Measurements from ENCODE around the gene PTRH2. TPM values are rescaled to one million over a fixed set of nuclear protein-coding genes. Genes with fewer than 3 reads are reported as not detected.
"Not testable (repeated sequence)": the region's sequence is repeated elsewhere in the genome, so short reads cannot be mapped to it uniquely, and the experiment has no call there.

PTRH2 gene
- total RNA-seq, 1 donor: 6.9 TPM

DNA sequence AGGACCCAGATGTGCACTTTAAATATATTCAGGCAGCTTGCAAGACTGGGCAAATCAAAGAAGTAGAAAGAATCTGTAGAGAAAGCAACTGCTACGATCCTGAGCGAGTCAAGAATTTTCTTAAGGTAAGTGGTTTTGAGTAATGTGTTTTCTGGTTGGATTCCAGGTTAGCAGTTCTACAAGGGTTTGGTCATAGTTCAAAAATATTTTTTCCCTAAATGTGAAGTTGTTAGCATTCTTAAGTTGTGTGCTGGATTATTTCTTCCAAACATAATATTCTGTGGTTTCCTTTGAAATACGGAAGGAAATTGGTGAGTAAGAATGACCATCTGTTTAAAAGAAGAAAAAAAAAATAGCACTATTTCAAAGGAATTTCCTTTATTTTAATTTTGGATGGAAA lies 38.4 kb downstream of the PTRH2 start:
- peaks cover 32% of the 10 kb centered on the region for H3K4me1 ChIP-seq (ENCODE audit: insufficient read depth, low read length)
- H3K9me3 ChIP-seq (ENCODE audit: low read depth, low read length): no peaks in the 10 kb centered on the region
- H3K27me3 ChIP-seq (ENCODE audit: insufficient read depth, low read length): no peaks in the 10 kb centered on the region
- H3K4me3 ChIP-seq (ENCODE audit: low read length): no peak overlapping the region

DNA sequence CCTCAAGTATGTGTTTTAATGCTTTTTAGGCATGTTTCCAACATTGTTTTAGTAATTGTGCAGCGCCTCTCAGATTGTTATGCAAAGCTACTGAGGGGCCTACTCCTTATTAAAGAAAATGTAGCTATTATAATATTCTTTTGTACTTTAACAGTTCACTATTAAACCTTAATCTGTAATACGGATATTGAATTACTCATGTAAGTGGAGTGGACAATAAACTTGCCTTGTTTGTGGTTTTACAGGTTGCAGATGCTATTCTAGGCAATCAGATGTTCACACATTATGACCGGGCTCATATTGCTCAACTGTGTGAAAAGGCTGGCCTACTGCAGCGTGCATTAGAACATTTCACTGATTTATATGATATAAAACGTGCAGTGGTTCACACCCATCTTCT lies 41.0 kb downstream of the PTRH2 start:
- no peak overlapping the region for H3K4me3 ChIP-seq (ENCODE audit: low read length)
- H3K27me3 ChIP-seq (ENCODE audit: insufficient read depth, low read length): no peaks in the 10 kb centered on the region
- no peaks in the 10 kb centered on the region for H3K9me3 ChIP-seq (ENCODE audit: low read depth, low read length)
- H3K4me1 ChIP-seq (ENCODE audit: insufficient read depth, low read length): peaks cover 32% of the 10 kb centered on the region

DNA sequence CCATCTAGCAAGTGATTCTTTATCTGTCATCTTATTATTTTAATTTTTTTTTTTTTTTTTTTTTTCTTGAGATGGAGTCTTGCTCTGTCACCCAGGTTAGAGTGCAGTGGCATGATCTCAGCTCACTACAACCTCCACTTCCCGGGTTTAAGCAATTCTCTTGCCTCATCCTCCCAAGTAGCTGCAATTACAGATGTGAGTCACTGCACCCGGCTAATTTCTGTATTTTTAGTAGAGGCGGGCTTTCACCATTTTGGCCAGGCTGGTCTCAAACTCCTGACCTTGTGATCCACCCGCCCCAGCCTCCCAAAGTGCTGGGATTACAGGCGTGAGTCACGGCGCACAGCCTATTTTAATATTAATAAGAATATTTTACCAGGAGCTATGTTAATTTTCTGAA lies 50.6 kb downstream of the PTRH2 start:
- not testable (repeated sequence) for H3K4me1 ChIP-seq (ENCODE audit: insufficient read depth, low read length); H3K4me3 ChIP-seq (ENCODE audit: low read length); H3K27me3 ChIP-seq (ENCODE audit: insufficient read depth, low read length); H3K9me3 ChIP-seq (ENCODE audit: low read depth, low read length)

DNA sequence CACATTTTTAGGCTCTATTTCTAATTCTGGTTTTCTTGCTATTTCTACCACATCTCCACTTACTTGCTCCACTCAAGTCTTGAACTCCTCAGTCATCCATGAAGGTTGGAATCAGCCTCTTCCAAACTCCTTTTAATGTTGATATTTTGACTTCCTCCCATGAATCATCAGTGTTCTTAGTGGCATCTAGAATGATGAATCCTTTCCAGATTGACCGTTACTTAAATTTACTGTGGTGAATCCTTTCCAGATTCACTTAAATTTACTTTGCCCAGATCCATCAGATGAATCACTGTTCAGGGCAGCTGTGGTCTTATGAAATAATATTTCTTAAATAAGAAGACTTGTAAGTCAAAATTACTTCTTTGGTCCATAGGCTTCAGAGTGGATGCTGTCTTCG lies 55.1 kb downstream of the PTRH2 start:
- H3K4me1 ChIP-seq (ENCODE audit: insufficient read depth, low read length): peaks cover 3% of the 10 kb centered on the region
- H3K4me3 ChIP-seq (ENCODE audit: low read length): no peak overlapping the region
- H3K9me3 ChIP-seq (ENCODE audit: low read depth, low read length): no peaks in the 10 kb centered on the region
- H3K27me3 ChIP-seq (ENCODE audit: insufficient read depth, low read length): no peaks in the 10 kb centered on the region

DNA sequence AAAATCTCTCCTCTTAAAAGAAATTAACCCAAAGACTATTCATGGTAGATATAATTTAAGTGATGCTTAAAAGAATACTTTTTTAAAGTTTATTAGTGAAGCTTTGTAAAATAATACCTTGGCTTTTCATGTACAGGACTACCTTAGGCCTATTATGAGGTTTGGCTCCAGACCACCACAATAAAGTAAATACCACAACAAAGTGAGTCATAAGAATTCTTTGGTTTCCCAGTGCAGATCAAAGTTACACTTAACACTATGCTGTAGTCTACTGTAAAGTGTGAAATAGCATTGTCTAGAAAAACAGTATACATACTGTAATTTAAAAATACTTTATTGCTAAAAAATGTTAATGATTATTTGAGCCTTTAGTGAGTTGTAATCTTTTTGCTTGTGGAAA lies 55.9 kb downstream of the PTRH2 start:
- no peak overlapping the region for H3K4me3 ChIP-seq (ENCODE audit: low read length)
- peaks cover 2% of the 10 kb centered on the region for H3K4me1 ChIP-seq (ENCODE audit: insufficient read depth, low read length)
- H3K9me3 ChIP-seq (ENCODE audit: low read depth, low read length): no peaks in the 10 kb centered on the region
- no peaks in the 10 kb centered on the region for H3K27me3 ChIP-seq (ENCODE audit: insufficient read depth, low read length)

DNA sequence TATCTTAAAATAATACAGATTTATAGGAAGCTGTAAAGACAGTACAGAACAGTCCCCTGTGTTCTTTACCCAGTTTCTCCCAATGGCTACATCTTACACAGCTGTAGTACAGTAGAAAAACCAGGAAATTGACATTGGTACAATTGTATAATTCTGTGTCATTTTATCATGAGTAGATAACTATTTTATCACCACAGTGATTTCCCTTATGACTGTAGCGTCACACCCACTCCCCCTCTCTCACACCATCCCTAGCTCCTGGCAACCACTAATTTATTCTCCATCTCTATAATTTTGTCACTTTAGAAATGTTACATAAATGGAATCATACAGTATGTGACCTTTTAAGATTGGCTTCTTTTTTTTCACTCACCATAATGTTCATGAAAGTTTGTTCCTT lies 56.6 kb downstream of the PTRH2 start:
- Histone ChIP-seq H3K4me1 (ENCODE audit: insufficient read depth, low read length) (no peaks in the 10 kb centered on the region), H3K9me3 (ENCODE audit: low read depth, low read length) (no peaks in the 10 kb centered on the region), H3K4me3 (ENCODE audit: low read length) (no peak overlapping the region), H3K27me3 (ENCODE audit: insufficient read depth, low read length) (no peaks in the 10 kb centered on the region)

DNA sequence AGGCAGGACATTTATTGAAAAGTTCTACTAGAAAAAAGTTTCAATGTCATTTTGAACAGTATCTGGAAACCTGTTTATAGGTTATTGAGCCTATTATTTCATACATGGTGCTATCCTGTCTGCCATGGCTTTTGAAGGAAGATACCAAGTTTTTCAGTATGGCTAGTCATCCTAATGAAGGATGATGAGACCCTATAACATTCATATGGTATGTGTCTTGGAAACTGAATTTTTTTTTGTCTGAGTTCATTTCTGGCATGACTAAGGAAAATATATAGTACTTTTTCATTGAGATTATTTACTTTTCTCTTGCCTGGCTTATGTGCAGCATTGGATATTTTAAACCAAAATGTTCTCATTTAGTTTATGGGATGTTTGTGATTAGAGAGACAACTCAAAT lies 57.3 kb downstream of the PTRH2 start:
- Histone ChIP-seq H3K27me3 (ENCODE audit: insufficient read depth, low read length) (no peaks in the 10 kb centered on the region), H3K9me3 (ENCODE audit: low read depth, low read length) (no peaks in the 10 kb centered on the region), H3K4me1 (ENCODE audit: insufficient read depth, low read length) (no peaks in the 10 kb centered on the region), H3K4me3 (ENCODE audit: low read length) (no peak overlapping the region)

Other genes with a start within 250 kb of the PTRH2 start
- gene DHX40, start 141.8 kb downstream of the PTRH2 start, total RNA-seq: 85.1 TPM
- 112 TPM for gene CLTC, start 87.5 kb downstream of the PTRH2 start, total RNA-seq
- gene VMP1, start 224 bp upstream of the PTRH2 start, total RNA-seq: 460 TPM
- gene TUBD1, start 185.5 kb upstream of the PTRH2 start, total RNA-seq: 6.6 TPM
- 86.8 TPM for gene RPS6KB1, start 185.7 kb upstream of the PTRH2 start, total RNA-seq